GM23338 (cell line): ENCODE measurements around the gene SNCA. TPM values are rescaled to one million over a fixed set of nuclear protein-coding genes. Genes with fewer than 3 reads are reported as not detected.

Experiments used
- ATAC-seq: fragments of 200-7000 bp; cut with Tn5 transposase; 3 replicates; pipeline ENCODE4 v1.9.1; 2020
- DNase-seq: peaks from one replicate; pipeline ENCODE4 v3.0.0-alpha.2; 2015; ENCODE audit warnings: low spot score
- H2AFZ ChIP-seq: fragments of 200-600 bp; sonication (generic); 2 replicates; pipeline ENCODE4 v1.8.0; 2016; ENCODE audit warnings: antibody characterized with exemption, mild to moderate bottlenecking, moderate library complexity
- H3F3A ChIP-seq: fragments of 200-600 bp; sonication (generic); replicated peaks from 2 replicates; pipeline ENCODE4 v1.8.0; 2017; ENCODE audit warnings: antibody characterized with exemption, mixed run types, low read depth
- H3K27ac ChIP-seq: fragments of 200-600 bp; sonication (generic); 2 replicates; pipeline ENCODE4 v1.6.1; 2016; ENCODE audit warnings: low read depth
- H3K27me3 ChIP-seq: fragments of 200-600 bp; sonication (generic); 2 replicates; pipeline ENCODE4 v1.8.0; 2016; ENCODE audit warnings: mild to moderate bottlenecking, mixed run types, moderate library complexity; ENCODE audit not compliant: insufficient read depth
- H3K36me3 ChIP-seq: fragments of 200-600 bp; sonication (generic); 2 replicates; pipeline ENCODE4 v1.8.0; 2016; ENCODE audit warnings: mild to moderate bottlenecking; ENCODE audit not compliant: insufficient read depth
- H3K4me1 ChIP-seq: fragments of 200-600 bp; sonication (generic); 2 replicates; pipeline ENCODE4 v1.8.0; 2016; ENCODE audit warnings: mild to moderate bottlenecking, moderate library complexity; ENCODE audit not compliant: insufficient read depth
- H3K4me2 ChIP-seq: fragments of 200-600 bp; sonication (generic); 2 replicates; pipeline ENCODE4 v1.7.1; 2017; ENCODE audit warnings: mixed run types
- H3K4me3 ChIP-seq: fragments of 200-600 bp; sonication (generic); 2 replicates; pipeline ENCODE4 v1.6.1; 2016; ENCODE audit warnings: mixed run types
- H3K79me2 ChIP-seq: fragments of 200-600 bp; sonication (generic); replicated peaks from 2 replicates; pipeline ENCODE4 v1.8.0; 2017; ENCODE audit warnings: mild to moderate bottlenecking; ENCODE audit not compliant: insufficient read depth
- H3K9me2 ChIP-seq: fragments of 200-600 bp; sonication (generic); 2 replicates; pipeline ENCODE4 v1.8.0; 2017; ENCODE audit not compliant: insufficient read depth
- H4K20me1 ChIP-seq: fragments of 200-600 bp; sonication (generic); replicated peaks from 2 replicates; pipeline ENCODE4 v1.8.0; 2017; ENCODE audit warnings: mild to moderate bottlenecking; ENCODE audit not compliant: insufficient read depth
- H3K27ac Mint-ChIP-seq: 2 replicates; pipeline ENCODE4 v1.8.0; 2020; ENCODE audit warnings: inconsistent platforms, mild to moderate bottlenecking, moderate library complexity, mixed read lengths
- H3K27me3 Mint-ChIP-seq: 3 replicates; pipeline ENCODE4 v1.8.0; 2022; ENCODE audit warnings: low read depth, mild to moderate bottlenecking, moderate library complexity, mixed read lengths, inconsistent platforms; ENCODE audit not compliant: insufficient read depth, poor library complexity
- H3K36me3 Mint-ChIP-seq: 3 replicates; pipeline ENCODE4 v1.8.0; 2021; ENCODE audit warnings: low read depth, mild to moderate bottlenecking, inconsistent platforms, moderate library complexity, mixed read lengths
- H3K4me1 Mint-ChIP-seq: 3 replicates; pipeline ENCODE4 v1.8.0; 2020; ENCODE audit warnings: mild to moderate bottlenecking, inconsistent platforms, mixed read lengths
- H3K4me3 Mint-ChIP-seq: 3 replicates; pipeline ENCODE4 v1.8.0; 2021; ENCODE audit warnings: moderate library complexity, mild to moderate bottlenecking, inconsistent platforms, mixed read lengths
- H3K9me3 Mint-ChIP-seq: 3 replicates; pipeline ENCODE4 v1.8.0; 2020; ENCODE audit warnings: moderate library complexity, mild to moderate bottlenecking, inconsistent platforms, mixed read lengths
- CREB1 ChIP-seq: fragments of 250-450 bp; sonication (Bioruptor Pico); IDR thresholded peaks from 2 replicates; pipeline ENCODE4 v1.5.0; 2020; ENCODE audit warnings: low read depth, mild to moderate bottlenecking, moderate library complexity
- EZH2 ChIP-seq: fragments of 200-600 bp; sonication (generic); IDR thresholded peaks from one replicate; pipeline ENCODE4 v1.8.0; 2017; ENCODE audit warnings: antibody characterized with exemption, mild to moderate bottlenecking, low read depth; ENCODE audit not compliant: unreplicated experiment
- JUNB ChIP-seq: IDR thresholded peaks from one replicate; pipeline ENCODE4 v1.6.1; 2016; ENCODE audit warnings: antibody characterized with exemption; ENCODE audit not compliant: unreplicated experiment
- NANOG ChIP-seq: IDR thresholded peaks from 2 replicates; pipeline ENCODE4 v1.6.1; 2016; ENCODE audit warnings: antibody characterized with exemption, borderline replicate concordance
- REST ChIP-seq: IDR thresholded peaks from one replicate; pipeline ENCODE4 v1.6.1; 2018; ENCODE audit warnings: antibody characterized with exemption; ENCODE audit not compliant: unreplicated experiment
- ZNF114 ChIP-seq: fragments of 250-450 bp; sonication (Bioruptor Pico); IDR thresholded peaks from 2 replicates; pipeline ENCODE4 v1.5.0; 2020; ENCODE audit warnings: mild to moderate bottlenecking, moderate library complexity
- ZNF331 ChIP-seq: fragments of 250-450 bp; sonication (Bioruptor Pico); IDR thresholded peaks from 2 replicates; pipeline ENCODE4 v1.5.0; 2020; ENCODE audit warnings: low read depth, mild to moderate bottlenecking, moderate library complexity
- polyA plus RNA-seq: library from polyadenylated mRNA; unstranded; fragments of >200 nt; fragmentation: Nextera tagmentation; extraction: Ambion mirVana; gene quantifications from 2 replicates; pipeline ENCODE4 v1.2.1, GENCODE V29; 2016
- total RNA-seq: library from RNA; depleted of rRNA; stranded (reverse); fragments of >200 nt; shearing (Covaris generic); gene quantifications from 2 replicates; pipeline ENCODE4 v1.2.3, GENCODE V29; 2014
- TF ChIP-seq, protein P1 (sequence below), 2 experiments: fragments of 200-600 bp in 1 of 2; sonication (generic) in 1 of 2; conservative IDR thresholded peaks; 2 replicates each; pipeline versions ENCODE4 v1.5.1 to v1.6.1; 2016 to 2017; ENCODE audit warnings: antibody characterized with exemption in 2 of 2, low read depth in 2 of 2, mild to moderate bottlenecking in 2 of 2, moderate library complexity in 1 of 2
- TF ChIP-seq, protein P2 (sequence below): IDR thresholded peaks from 2 replicates; pipeline ENCODE4 v1.6.1; 2016; ENCODE audit warnings: antibody characterized with exemption

Gene SNCA
- total and polyA plus RNA-seq, 2 experiments from 2014 or later, result 15.6 to 31.1 TPM

GRCh38 chr4:89765966-89766365, 71.0 kb downstream of the SNCA start:
- no peaks in the 10 kb centered on the region for H3K36me3 Mint-ChIP-seq
- no peak overlapping the region for H3K4me3 Mint-ChIP-seq
- Histone ChIP-seq H3K27ac (no peak overlapping the region), H3K4me2 (no peak overlapping the region), H3K4me1 (no peaks in the 10 kb centered on the region), H2AFZ (no peak overlapping the region), H3K27me3 (no peaks in the 10 kb centered on the region), H3K79me2 (no peaks in the 10 kb centered on the region), H3K36me3 (no peaks in the 10 kb centered on the region), H3K9me2 (no peaks in the 10 kb centered on the region), H4K20me1 (no peaks in the 10 kb centered on the region), H3K4me3 (no peak overlapping the region), H3F3A (no peaks in the 10 kb centered on the region)
- H3K27me3 Mint-ChIP-seq, result no peaks in the 10 kb centered on the region
- H3K4me1 Mint-ChIP-seq, result no peaks in the 10 kb centered on the region
- TF ChIP-seq CREB1 (CRISPR knock-in tag) (no peak), ZNF331 (CRISPR knock-in tag) (no peak), JUNB (no peak), ZNF114 (no peak), REST (no peak), NANOG (no peak), EZH2 (no peak)
- TF ChIP-seq, protein P1, sequence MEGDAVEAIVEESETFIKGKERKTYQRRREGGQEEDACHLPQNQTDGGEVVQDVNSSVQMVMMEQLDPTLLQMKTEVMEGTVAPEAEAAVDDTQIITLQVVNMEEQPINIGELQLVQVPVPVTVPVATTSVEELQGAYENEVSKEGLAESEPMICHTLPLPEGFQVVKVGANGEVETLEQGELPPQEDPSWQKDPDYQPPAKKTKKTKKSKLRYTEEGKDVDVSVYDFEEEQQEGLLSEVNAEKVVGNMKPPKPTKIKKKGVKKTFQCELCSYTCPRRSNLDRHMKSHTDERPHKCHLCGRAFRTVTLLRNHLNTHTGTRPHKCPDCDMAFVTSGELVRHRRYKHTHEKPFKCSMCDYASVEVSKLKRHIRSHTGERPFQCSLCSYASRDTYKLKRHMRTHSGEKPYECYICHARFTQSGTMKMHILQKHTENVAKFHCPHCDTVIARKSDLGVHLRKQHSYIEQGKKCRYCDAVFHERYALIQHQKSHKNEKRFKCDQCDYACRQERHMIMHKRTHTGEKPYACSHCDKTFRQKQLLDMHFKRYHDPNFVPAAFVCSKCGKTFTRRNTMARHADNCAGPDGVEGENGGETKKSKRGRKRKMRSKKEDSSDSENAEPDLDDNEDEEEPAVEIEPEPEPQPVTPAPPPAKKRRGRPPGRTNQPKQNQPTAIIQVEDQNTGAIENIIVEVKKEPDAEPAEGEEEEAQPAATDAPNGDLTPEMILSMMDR (conservative IDR thresholded peaks at IDR 0.05; ENCODE audit: low read depth in 2 of 2), result no peak
- TF ChIP-seq, protein P2, sequence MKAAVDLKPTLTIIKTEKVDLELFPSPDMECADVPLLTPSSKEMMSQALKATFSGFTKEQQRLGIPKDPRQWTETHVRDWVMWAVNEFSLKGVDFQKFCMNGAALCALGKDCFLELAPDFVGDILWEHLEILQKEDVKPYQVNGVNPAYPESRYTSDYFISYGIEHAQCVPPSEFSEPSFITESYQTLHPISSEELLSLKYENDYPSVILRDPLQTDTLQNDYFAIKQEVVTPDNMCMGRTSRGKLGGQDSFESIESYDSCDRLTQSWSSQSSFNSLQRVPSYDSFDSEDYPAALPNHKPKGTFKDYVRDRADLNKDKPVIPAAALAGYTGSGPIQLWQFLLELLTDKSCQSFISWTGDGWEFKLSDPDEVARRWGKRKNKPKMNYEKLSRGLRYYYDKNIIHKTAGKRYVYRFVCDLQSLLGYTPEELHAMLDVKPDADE, result no peak
- ATAC-seq, result no peak
- no peak for DNase-seq
- H3K9me3 Mint-ChIP-seq, result no peaks in the 10 kb centered on the region
- no peak overlapping the region for H3K27ac Mint-ChIP-seq

DNA sequence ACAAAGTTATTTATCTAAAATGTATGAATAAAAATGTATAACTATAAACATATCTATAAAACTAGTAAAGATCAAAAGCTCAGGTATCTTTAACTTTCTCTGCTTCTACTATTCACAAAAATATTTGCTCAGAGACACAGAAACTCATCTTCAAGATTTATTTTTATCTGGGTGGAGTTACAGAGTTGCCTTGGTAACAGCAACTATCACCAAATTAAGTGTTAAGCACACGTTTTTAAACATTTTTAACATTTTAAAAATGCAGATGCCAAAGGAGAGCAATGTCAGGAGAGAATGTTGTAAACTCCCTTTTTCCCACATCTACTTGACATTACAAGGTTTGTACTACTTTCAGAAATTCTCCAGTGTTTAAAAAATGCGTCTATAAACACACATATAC, 71.4 kb downstream of the SNCA start:
- Histone ChIP-seq H3K4me2 (no peak overlapping the region), H3K4me1 (no peaks in the 10 kb centered on the region), H3K4me3 (no peak overlapping the region), H3K9me2 (no peaks in the 10 kb centered on the region), H3K36me3 (no peaks in the 10 kb centered on the region), H3K79me2 (no peaks in the 10 kb centered on the region), H3K27ac (no peak overlapping the region), H4K20me1 (no peaks in the 10 kb centered on the region), H3F3A (no peaks in the 10 kb centered on the region), H3K27me3 (no peaks in the 10 kb centered on the region), H2AFZ (no peak overlapping the region)
- H3K27ac Mint-ChIP-seq, result no peak overlapping the region
- no peaks in the 10 kb centered on the region for H3K9me3 Mint-ChIP-seq
- TF ChIP-seq NANOG (no peak), CREB1 (CRISPR knock-in tag) (no peak)
- TF ChIP-seq, protein P1 (conservative IDR thresholded peaks at IDR 0.05; ENCODE audit: low read depth in 2 of 2), result no peak
- TF ChIP-seq, protein P2, result no peak
- no peak for DNase-seq
- H3K4me3 Mint-ChIP-seq, result no peak overlapping the region
- no peak for ATAC-seq
- H3K4me1 Mint-ChIP-seq, result no peaks in the 10 kb centered on the region
- H3K36me3 Mint-ChIP-seq, result no peaks in the 10 kb centered on the region
- H3K27me3 Mint-ChIP-seq, result no peaks in the 10 kb centered on the region
